HG03097 (cell line): ENCODE data around the gene ELF2.
"Not testable (repeated sequence)": the region's sequence is repeated elsewhere in the genome, so short reads cannot be mapped to it uniquely, and the experiment has no call there.

ENCODE experiments used
- ATAC-seq: cut with Tn5 transposase; IDR thresholded peaks from one replicate; pipeline ENCODE4 v1.9.1; 2021; ENCODE audit not compliant: unreplicated experiment, low FRiP score

Gene ELF2

DNA sequence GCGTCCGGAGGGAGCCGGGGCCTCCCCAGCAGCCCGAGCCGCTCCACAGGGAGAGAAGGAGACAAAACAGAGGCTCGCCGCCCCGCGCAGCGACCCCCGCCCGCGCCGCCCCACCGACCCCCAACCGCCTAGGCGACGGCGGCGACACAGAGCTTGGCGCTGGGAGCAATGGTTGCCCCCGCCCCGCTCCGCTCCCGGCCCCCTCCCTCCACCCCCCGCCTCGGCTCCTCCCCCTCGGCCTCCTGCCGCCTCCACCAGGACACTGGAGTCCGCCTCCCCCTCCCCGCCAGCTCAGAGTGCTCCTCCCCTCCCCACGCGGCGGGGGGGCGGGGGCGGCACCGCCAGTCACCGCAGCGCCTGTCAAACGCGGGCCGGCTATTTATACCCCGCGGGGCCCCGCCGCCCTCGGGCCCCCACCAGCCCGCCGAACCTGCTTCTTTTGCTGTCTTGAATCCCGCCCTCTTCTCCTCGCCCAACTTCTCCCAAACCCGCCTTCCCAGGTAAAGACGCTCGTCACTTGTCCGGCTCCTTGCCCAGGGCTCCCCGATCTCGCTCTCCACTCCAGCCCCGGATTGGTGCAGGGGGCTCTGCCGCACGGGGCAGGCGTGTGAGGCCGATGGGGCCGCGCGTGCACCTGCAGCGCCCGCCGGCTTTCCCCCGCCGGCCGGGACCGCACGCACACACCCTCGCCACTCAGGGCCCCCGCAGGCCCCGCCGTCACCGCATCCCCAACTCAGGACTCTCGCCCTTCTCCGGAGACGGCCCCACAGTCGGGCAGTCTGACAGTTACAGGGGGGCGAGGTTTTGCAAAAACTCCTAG, at the start of gene ELF2:
Gene ELF2 (minus strand): TSS at position 170 of the 820 bp plus-strand sequence. CDS start 39,517 bp downstream, outside the sequence.
- peak; percentile 33 for ATAC-seq

- no peak for ATAC-seq
These were observed 46.8 kb upstream of the ELF2 start for GRCh38 chr4:139223682-139224317.

- no peak for ATAC-seq
These were observed 45.2 kb upstream of the ELF2 start for GRCh38 chr4:139222215-139222614.

DNA sequence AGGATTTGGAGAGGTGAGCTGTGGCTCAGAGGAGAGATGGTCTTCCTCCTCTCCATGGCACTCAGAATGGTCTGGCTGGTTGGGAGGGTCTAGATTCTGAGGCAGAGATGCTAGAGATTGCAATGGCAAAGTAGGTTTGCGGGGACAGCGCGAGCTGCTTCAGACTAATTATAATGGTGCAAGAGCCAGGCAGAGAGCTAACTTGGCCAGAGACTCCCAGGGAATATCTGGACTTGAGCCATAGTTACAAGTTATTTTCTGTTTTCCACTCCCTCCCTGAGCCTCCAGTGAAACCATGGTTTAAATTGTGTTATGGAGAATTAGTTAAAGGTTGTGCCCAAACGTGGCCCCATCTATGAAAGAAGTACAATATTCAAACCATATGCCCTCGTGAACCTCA, 44.7 kb upstream of the ELF2 start:
- ATAC-seq, result no peak

- ATAC-seq, result no peak
These were observed 42.5 kb upstream of the ELF2 start for GRCh38 chr4:139219450-139220055.

DNA sequence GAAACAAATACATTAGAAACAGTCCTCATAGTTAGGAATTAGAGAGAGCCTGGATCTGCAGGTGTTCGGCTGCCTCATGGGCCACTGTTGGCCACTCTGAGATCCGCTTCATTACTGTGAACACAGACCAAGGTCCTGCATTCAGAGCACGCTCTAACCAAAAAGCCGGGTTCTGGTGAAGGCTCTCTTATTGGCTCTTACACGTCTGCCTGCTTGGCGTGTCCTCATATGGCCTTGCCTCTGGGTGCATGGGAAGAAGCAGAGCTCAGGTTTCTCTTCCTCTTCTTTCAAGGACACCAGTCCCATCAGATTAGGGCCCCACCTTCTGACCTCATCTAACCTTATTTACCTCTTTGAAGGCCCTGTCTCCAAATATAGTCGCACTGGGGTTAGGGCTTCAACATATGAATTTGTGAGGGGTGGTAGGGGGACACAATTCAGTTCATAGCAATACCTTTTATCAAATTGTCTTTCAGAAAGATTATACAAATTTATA, 37.1 kb upstream of the ELF2 start:
- peak; percentile 94 for ATAC-seq

DNA sequence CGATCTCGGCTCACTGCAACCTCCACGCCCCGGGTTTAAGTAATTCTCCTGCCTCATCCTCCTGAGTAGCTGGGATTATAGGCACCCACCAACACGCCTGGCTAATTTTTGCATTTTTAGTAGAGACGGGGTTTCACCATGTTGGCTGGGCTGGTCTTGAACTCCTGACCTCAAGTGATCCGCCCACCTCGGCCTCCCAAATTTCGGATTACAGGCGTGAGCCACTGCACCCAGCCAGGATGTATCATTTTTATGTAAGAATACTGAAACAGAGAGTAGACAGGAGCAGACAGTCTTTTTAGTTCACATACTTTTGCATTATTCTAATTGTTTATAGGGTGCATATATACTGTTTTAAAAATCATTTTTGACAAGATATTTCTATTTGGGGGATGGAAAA, 36.6 kb upstream of the ELF2 start:
- not testable (repeated sequence) for ATAC-seq

GRCh38 chr4:139212900-139213299, 35.9 kb upstream of the ELF2 start:
- no peak for ATAC-seq

GRCh38 chr4:139210486-139210885, 33.5 kb upstream of the ELF2 start:
- ATAC-seq, result no peak

- ATAC-seq, result peak; percentile 38
These were observed 32.5 kb upstream of the ELF2 start for GRCh38 chr4:139209470-139210063.

- no peak for ATAC-seq
These were observed 31.5 kb upstream of the ELF2 start for GRCh38 chr4:139208404-139208945.

GRCh38 chr4:139207873-139208403, 30.9 kb upstream of the ELF2 start:
- no peak for ATAC-seq

DNA sequence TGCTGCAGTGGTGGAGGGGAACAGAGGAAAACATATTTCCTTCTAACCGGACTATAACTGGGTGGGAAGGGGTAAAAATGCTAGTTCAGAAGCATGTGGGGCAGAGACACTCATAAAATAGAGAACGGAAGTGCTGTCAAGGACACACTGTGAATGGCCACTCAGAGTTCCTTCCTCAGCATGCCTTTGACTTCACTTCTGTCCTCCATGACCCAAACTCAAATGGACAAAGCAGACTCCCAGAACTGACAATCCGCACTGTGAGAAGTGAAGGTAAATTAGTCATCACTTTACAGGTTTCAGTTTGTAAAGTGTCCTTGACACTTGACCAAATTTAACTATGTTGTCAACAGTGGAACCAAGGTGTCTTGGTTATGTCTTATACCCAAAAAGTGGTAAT, 30.2 kb upstream of the ELF2 start:
- no peak for ATAC-seq

- ATAC-seq, result no peak
These were observed 26.0 kb upstream of the ELF2 start for GRCh38 chr4:139202991-139203390.

- ATAC-seq, result no peak
These were observed 23.5 kb upstream of the ELF2 start for GRCh38 chr4:139200506-139200905.

- ATAC-seq, result no peak
These were observed 23.1 kb upstream of the ELF2 start for GRCh38 chr4:139200102-139200501.

GRCh38 chr4:139197214-139197613, 20.2 kb upstream of the ELF2 start:
- ATAC-seq, result not testable (repeated sequence)

DNA sequence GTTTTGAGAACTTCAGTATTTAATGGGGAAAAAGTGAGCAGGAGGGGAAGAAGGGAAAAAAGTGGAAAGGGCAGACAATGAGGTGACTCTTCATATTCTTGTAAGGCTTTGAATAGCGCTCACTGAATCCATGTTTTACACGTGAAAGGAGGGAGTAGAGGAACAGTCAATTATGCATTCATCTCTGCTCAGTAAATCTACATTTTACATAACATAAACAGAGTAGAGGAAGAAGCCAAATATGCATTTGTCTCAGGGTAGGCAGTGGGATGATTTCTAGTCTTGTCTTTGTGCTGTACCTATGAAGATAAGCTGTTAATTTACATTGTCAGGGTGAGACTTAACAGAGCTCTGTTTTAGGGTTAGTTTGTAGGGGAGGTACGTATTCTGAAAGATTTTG, 19.4 kb upstream of the ELF2 start:
- no peak for ATAC-seq

GRCh38 chr4:139191373-139191772, 14.4 kb upstream of the ELF2 start:
- ATAC-seq, result no peak

DNA sequence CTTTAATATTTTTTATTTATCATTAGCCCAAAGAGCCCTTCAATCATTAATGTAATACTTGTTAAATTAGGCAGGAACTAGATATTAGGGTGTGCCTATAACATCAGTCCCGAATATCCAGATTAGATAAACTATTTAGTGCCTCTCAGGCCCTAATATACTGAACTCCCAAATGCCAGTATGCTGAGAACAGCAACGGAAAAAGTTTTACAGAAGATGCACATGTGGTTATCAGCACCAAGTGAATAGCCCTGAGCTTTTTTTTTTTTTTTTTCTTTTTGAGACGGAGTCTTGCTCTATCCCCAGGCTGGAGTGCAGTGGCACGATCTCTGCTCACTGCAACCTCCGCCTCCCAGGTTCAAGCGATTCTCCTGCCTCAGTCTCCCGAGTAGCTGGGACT, 13.0 kb upstream of the ELF2 start:
- no peak for ATAC-seq

- no peak for ATAC-seq
These were observed 12.4 kb upstream of the ELF2 start for GRCh38 chr4:139189417-139189749.
